ENCODE results near the gene COQ5.
"Not testable (repeated sequence)": the region's sequence is repeated elsewhere in the genome, so short reads cannot be mapped to it uniquely, and the experiment has no call there.

DNA sequence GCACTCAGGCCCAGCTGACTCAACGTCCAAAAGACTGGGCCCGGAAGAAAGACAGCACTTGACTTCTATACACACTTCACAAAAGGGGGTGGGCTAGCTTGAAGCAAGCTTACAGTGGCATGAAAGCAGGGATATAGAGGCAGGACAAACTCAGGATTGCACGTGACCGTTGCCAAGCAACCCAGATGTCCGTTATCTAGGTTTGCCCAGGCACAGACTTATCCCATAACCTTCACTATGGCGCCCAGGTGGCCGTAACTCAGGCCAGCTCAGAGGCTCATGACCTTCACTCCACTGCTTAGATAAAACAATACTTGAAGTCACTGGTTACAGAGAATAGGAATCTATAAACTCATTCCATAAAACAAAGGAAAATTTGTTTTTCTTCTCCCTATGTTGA, 41.4 kb downstream of the COQ5 start:
- not testable (repeated sequence) for TF ChIP-seq CTCF (conservative IDR thresholded peaks at IDR 0.05; ENCODE audit: low read depth, low read length); EZH2 (IDR thresholded peaks at IDR 0.05; ENCODE audit: low read length, unreplicated experiment)

Measured in PC-3 (cell line).